GM18507 (cell line): ENCODE results near the gene ROGDI.
"Not testable (repeated sequence)": the region's sequence is repeated elsewhere in the genome, so short reads cannot be mapped to it uniquely, and the experiment has no call there.

Experiments
- DNase-seq: peaks from one replicate; pipeline ENCODE4 v3.0.0; 2011; ENCODE audit warnings: low read depth; ENCODE audit not compliant: insufficient read length; ENCODE audit errors: extremely low spot score
- FAIRE-seq: peaks from 2 replicates; lab custom pipeline; 2011; peaks lifted over from hg19 to GRCh38; lab: Jason Lieb, UNC

Gene ROGDI

DNA sequence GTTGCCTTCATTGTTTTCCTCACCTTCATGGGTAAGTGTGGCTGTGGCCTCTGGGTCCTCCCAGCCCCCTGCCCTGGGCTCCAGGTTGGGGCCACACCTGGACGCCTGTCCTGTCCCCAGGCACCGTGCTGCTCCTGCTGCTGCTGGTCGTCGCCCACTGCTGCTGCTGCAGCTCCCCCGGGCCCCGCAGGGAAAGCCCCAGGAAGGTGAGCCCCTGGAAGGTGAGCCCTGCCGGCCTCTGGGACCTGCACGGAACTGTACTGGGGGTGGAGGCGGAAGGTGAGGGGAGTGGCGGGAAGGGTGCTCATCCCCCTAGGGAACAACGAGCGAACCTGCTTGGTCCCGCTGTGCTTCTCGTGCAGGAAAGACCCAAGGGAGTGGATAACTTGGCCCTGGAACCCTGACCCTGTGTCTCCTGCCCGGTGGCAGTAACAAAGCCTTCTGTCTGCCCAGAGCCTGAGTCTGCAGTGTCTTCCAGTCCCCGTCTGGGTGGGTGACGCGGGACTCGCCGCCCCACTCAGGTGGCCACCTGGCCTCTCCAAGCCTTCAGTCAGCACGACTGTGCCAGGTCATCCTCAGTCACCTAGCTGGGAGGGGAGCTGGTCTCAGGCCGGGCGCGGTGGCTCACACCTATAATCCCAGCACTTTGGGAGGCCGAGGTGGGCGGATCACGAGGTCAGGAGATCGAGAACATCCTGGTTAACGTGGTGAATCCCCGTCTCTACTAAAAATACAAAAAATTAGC lies 6.4 kb downstream of the ROGDI start:
- DNase-seq = no peak
- FAIRE-seq = no peak

DNA sequence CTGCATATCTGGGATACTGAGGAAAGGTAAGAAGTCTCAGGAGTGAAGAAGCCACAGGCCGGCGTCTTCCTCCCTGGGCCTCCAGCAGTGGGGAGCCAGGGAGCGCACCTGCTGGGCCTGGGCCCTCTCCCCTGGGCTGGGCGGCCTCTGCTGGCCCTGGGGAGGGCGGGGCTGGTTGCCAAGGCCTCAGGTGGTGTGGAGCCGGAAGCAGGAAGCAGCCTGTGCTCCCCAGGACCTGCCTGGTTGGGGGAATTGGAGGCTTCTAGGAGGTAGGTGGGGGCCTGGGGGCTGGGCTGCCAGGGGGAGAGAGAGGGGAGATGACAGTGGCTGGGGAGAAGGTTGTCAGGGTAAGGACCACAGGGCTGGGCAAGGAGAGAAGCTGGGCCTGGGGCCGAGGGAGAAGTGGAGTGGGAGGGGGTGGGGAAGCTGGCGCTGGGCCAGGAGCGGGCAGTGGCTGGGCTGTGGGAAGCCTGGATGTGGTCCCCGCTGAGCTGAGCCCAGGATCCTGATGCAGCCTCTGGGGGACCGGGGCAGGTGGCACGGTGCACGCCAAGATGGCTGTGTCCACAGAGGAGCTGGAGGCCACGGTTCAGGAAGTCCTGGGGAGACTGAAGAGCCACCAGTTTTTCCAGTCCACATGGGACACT lies 7.1 kb downstream of the ROGDI start, which contains the start of gene SMIM22:
Gene SMIM22 (plus strand): TSS at position 189 of the 647 bp plus-strand sequence. CDS start 366 bp downstream, at position 555.
- no peak for DNase-seq
- no peak for FAIRE-seq

- FAIRE-seq = no peak
Observed at GRCh38 chr16:4792951-4793513, 9.4 kb downstream of the ROGDI start.

GRCh38 chr16:4790871-4791270 lies 11.6 kb downstream of the ROGDI start:
- DNase-seq (no peak), FAIRE-seq (no peak)

More at GRCh38 chr16:4792951-4793513, 9.4 kb downstream of the ROGDI start:
- DNase-seq = no peak

- FAIRE-seq (no peak), DNase-seq (no peak)
Observed at GRCh38 chr16:4790261-4790660, 12.2 kb downstream of the ROGDI start.

- FAIRE-seq (no peak), DNase-seq (no peak)
Observed at GRCh38 chr16:4788910-4789309, 13.5 kb downstream of the ROGDI start.

- FAIRE-seq (no peak), DNase-seq (no peak)
Observed at GRCh38 chr16:4788489-4788889, 13.9 kb downstream of the ROGDI start.

DNA sequence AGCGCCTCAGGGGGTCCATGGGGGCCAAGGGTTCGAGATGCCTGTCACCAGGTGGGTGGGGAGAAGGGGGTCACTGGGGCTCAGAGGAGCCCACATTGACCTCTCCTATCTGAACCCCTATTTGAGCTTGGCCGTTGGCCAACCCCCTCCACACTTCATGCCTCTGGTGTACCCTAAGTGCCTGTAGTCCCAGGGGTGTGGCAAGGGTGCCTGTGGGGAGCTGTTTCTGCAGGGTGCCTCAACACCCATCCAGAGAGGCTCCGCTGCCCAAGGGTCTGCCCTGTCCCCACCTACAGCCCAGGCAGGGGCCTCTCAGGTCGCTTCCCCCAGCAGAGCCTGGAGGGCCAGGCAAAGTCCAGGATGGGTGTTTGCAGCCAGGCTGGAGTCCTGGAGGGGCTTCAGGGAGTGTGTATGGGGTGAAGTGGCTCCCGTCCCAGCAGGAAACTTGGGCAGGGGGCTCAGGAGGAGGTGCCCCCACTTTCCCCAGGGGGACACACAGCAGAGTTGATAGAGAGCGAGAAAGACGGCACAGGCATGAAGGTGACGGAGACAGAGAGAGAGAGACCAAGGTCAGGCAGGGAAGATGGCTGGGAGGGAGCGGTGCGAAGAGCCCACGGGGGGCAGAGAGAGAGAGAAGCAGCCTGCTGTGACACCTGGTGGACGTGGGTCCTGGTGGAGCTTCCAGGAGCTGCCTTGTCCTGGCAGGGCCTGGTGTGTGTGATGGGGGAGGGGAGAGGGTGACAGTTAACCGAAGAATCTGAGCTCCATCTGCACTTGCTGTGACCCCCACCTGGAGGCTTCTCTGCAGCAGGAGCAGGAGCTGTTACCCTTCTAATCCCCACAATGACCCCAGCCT lies 14.6 kb downstream of the ROGDI start, which contains the start of gene SEPTIN12:
Gene SEPTIN12 (minus strand): TSS at position 719 of the 856 bp plus-strand sequence. CDS start 700 bp downstream, at position 19.
- no peak for DNase-seq
- FAIRE-seq = no peak

DNA sequence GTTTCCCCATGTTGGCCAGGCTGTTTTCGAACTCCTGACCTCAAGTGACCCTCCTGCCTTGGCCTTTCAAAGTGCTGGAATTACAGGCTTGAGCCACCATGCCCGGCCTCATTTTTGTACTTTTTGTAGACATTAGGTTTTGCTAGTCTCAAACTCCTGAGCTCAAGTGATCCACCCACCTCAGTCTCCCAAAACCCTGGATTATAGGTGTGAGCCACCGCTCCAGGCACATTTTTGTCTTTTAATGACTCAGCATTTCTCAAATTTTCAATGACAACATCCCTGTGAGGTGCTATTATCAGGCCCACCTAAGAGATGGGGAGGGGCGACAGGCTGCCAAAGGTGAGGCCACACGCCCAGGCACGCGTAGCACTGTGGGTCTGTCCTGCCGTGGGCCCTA lies 15.4 kb downstream of the ROGDI start:
- FAIRE-seq = no peak
- DNase-seq = no peak

DNA sequence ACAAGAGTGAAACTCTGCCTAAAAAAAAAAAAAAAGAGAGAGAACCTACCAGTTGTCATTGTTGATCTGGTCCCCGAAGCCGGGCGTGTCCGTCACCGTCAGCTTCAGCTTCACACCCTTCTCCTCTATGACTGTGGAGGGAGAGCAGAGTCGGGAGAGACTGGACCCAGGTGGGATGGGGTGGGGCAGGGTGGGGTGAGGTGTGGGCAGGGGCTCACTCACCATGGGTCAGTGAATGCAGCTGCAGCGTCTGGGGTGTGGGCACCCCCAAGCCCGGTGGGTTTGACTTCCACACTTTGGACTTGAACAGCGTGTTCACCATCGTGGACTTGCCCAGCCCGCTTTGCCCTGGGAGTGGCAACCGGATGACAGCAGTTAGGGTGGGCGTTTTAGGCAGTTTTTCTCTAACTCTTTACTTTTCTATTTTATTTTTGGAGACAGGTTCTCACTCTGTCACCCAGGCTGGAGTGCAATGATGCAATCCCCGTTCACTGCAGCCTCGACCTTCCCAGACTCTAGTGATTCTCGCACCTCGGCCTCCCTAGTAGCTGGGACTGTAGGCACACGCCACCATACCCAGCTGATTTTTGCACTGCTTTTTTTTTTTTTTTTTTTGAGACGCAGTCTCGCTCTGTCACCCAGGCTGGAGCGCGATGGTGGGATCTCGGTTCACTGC lies 16.5 kb downstream of the ROGDI start:
- no peak for FAIRE-seq
- no peak for DNase-seq

- not testable (repeated sequence) for FAIRE-seq, DNase-seq
Observed at GRCh38 chr16:4784444-4784987, 17.9 kb downstream of the ROGDI start.

DNA sequence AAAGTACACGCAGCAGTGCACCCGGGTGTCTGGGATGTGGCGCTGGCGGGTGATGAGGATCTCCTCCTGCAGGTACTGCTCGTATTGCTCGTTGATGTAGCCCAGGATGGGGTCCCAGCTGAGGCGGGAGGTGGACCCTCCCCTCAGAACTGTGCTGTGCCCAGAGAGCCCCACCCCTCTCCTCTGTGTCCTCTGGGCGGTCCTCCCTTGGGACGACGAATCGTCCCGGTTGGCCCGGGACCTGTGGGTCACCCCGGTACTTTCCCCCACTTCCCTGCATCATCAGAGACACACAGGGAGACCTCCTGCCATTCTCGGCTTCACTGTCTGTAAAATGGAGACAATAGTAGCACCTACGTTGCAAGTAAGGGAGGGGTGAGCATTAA lies 18.5 kb downstream of the ROGDI start:
- DNase-seq = no peak
- no peak for FAIRE-seq

- DNase-seq (no peak), FAIRE-seq (no peak)
Observed at GRCh38 chr16:4783251-4783950, 19.0 kb downstream of the ROGDI start.

GRCh38 chr16:4780235-4780634 lies 22.2 kb downstream of the ROGDI start:
- no peak for FAIRE-seq
- no peak for DNase-seq

DNA sequence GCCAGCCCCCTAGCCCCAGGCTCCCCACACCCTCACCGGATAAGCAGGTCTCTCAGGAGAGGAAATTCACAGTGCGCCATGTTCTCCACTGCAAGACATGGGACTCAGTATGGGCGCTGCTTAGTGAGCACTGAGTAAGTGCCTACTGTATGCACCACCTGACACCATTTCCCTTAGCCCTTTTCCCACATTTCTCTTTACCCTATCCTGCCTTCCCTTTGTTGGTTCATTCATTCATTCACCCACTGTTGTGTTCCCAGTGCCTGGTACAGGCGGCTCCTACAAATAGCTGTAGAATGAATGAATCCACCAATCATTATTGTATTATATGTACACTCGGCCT lies 24.4 kb downstream of the ROGDI start:
- DNase-seq (no peak), FAIRE-seq (no peak)

DNA sequence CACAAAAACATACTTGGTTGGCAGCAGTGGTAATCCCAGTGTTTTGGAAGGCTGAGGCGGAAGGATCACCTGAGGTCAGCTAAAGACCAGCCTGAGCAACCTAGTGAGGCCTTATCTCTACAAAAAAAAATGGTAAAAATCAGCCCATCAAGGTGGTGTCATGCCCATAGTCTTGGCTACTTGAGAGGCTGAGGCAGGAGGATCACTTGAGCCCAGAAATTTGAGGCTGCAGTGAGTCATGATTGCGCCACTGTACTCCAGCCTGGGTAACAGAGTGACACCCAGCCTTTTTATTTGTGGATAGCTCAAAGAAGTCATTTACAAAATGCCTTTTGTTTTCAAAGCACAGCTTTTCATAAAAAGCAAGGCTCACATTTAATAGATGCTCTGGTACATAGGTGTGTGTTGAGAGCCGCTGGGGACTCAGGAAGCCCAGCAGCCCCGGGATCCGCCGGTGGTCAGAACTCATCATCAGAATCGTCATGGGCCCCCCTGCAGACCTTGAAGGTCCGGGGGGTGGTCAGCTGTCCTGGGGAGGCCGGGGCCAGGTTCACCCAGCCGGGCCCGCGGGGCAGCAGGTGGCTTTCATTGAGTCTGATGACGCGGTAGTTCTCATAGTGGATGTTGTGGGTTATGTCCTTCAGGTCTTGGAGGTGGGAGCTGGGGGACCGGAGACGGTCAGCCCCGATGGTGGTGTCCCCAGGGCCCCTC lies 24.9 kb downstream of the ROGDI start:
- FAIRE-seq = no peak
- DNase-seq = no peak

DNA sequence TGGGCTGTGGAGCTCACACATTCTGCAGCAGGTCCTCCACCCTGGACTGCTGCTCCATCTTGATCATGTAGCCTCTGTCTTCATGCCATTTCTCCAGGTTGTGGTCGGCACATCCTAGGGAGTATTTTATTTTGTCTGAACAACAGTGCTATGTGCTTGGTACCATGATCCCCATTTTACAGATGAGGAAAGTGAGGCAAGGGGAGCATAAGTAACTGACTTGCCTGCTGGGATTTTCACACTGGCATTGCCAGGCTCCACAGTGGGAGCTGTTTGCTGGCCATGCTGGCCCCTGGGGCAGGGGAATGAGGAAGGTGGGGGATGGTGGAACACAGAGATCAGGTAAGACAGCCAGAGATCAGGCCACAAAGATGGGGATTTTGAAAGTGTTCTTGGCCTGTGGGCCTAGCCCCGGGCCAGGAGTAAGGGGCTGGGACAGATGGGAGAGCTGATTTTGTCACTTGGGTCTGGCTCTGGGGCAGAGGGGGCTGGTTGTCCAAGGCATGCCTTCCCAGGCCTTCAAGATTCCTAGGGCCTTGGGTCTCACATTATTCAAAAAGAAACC lies 26.2 kb downstream of the ROGDI start:
- DNase-seq = no peak
- FAIRE-seq = no peak

DNA sequence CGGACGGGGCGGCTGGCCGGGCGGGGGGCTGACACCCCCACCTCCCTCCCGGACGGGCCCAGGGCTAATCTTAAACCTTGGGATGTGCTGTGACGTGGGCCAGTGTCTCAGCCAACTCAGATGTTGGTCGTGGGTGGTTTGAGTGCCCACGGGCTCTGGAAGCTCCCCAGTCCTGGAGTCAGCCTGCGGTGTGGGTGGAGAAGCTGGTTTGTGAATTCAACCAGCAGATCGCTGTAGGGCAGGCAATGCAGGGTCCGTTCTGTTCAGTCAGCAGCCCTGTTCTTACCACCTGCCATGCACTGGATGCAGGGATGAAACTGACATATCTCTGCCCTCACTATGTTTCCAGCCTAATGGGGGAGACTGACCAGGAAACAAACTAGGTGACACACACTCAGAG lies 27.4 kb downstream of the ROGDI start:
- FAIRE-seq = no peak

More for the DNA sequence above, 27.4 kb downstream of the ROGDI start:
- no peak for DNase-seq
